Vagina (tissue), 2 donors: ENCODE results near the gene OR2M4.

Experiments
- POLR2A ChIP-seq, 2 donors: fragments of 450-650 bp; IDR thresholded peaks; one replicate each; pipeline ENCODE4 v1.6.1; 2017; ENCODE audit warnings: antibody characterized with exemption in 2 of 2, mild to moderate bottlenecking in 2 of 2, moderate library complexity in 2 of 2
- POLR2AphosphoS5 ChIP-seq, 2 donors: sonication (generic); formaldehyde crosslinking; IDR thresholded peaks; one replicate each; pipeline ENCODE4 v1.9.0; 2017; ENCODE audit warnings: antibody characterized with exemption in 2 of 2, mild to moderate bottlenecking in 2 of 2, low read depth in 1 of 2; ENCODE audit not compliant: insufficient read depth in 1 of 2
- TF ChIP-seq, protein P1 (sequence below), 3 experiments: fragments of 450-650 bp in 2 of 3; fragments of 200-600 bp in 1 of 3; sonication (generic) in 1 of 3; IDR thresholded peaks; one replicate each; pipeline ENCODE4 v1.5.1; 2017 to 2019; ENCODE audit warnings: antibody characterized with exemption in 3 of 3, mild to moderate bottlenecking in 2 of 3, moderate library complexity in 2 of 3

DNA sequence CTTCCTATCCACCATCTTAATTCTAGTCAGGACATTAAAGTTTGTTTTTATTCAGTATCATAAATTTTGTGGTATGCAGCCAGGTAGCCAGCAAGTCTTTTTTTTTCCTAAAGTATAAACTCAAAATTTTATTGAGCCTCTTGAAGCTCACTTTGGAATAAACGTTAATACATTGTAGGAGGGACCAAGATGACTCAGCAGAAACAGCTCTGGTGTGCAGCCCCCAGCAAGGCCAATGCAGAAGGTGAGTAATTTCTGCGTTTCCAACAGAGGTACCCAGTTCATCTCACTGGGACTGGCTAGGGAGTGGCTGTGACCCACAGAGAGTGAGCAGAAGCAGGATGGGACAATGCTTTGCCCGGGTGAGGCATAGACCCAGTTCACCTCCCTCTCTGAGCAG is 43.9 kb upstream of the OR2M4 start:
- TF ChIP-seq, protein P1, sequence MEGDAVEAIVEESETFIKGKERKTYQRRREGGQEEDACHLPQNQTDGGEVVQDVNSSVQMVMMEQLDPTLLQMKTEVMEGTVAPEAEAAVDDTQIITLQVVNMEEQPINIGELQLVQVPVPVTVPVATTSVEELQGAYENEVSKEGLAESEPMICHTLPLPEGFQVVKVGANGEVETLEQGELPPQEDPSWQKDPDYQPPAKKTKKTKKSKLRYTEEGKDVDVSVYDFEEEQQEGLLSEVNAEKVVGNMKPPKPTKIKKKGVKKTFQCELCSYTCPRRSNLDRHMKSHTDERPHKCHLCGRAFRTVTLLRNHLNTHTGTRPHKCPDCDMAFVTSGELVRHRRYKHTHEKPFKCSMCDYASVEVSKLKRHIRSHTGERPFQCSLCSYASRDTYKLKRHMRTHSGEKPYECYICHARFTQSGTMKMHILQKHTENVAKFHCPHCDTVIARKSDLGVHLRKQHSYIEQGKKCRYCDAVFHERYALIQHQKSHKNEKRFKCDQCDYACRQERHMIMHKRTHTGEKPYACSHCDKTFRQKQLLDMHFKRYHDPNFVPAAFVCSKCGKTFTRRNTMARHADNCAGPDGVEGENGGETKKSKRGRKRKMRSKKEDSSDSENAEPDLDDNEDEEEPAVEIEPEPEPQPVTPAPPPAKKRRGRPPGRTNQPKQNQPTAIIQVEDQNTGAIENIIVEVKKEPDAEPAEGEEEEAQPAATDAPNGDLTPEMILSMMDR (IDR thresholded peaks at IDR 0.05), result no peak
- TF ChIP-seq POLR2A (IDR thresholded peaks at IDR 0.05), result no peak
- no peak for TF ChIP-seq POLR2AphosphoS5 (IDR thresholded peaks at IDR 0.05; ENCODE audit: insufficient read depth in 1 of 2, low read depth in 1 of 2)
